ENCODE data around the gene EXOC4. TPM values are rescaled to one million over a fixed set of nuclear protein-coding genes. Genes with fewer than 3 reads are reported as not detected.

EXOC4 gene
- total RNA-seq, 1 experiment from 2014 or later = 71.0 TPM

DNA sequence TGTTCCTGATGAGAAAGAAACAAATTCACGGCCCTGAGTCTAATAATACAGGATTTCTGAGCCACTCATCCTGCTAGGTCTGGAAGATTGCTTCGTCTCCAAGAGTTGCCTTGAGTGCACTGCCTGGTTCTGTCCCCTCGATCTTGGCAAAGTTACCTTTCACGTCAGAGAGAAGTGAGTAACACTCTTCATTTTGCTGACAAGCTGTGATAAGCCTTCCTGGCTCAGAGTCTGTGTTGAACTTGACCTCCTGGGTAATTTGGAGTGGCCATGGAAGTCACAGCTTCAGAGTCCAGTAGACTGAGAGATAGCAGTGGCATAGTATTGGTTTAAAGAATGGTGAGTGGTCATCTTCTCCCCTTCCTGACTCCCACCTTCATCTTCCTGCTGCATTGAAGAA lies 809.6 kb downstream of the EXOC4 start:
- in situ Hi-C loops (cut with HindIII; ENCODE audit: low pct_unique_long_range_greater_than_20kb, low sequenced_read_pairs) = no loop called here
- no TSS peak for BruUV-seq (replicated peaks)
- intact Hi-C loops (cut with micrococcal nuclease; ENCODE audit: unreplicated experiment) = no loop called here
- ChIA-PET POLR2A (no interaction called here), CTCF (no interaction called here)
- DNase-seq (ENCODE audit: low read depth, low spot score) (no peak), ATAC-seq (no peak)
- Histone ChIP-seq H3K36me3 (ENCODE audit: control insufficient read depth, insufficient read depth, low read length) (no peaks in the 10 kb centered on the region), H3K27ac (ENCODE audit: low read length) (no peak overlapping the region), H3K4me1 (ENCODE audit: control insufficient read depth, insufficient read depth, low read length) (no peaks in the 10 kb centered on the region), H3K9me3 (ENCODE audit: control insufficient read depth, insufficient read depth, low read depth, low read length) (no peaks in the 10 kb centered on the region), H3K27me3 (ENCODE audit: control insufficient read depth, insufficient read depth, low read length) (no peaks in the 10 kb centered on the region), H3K4me3 (ENCODE audit: low read depth in 2 of 2, low read length in 2 of 2) (no peak overlapping the region)
- TF ChIP-seq, protein P1, sequence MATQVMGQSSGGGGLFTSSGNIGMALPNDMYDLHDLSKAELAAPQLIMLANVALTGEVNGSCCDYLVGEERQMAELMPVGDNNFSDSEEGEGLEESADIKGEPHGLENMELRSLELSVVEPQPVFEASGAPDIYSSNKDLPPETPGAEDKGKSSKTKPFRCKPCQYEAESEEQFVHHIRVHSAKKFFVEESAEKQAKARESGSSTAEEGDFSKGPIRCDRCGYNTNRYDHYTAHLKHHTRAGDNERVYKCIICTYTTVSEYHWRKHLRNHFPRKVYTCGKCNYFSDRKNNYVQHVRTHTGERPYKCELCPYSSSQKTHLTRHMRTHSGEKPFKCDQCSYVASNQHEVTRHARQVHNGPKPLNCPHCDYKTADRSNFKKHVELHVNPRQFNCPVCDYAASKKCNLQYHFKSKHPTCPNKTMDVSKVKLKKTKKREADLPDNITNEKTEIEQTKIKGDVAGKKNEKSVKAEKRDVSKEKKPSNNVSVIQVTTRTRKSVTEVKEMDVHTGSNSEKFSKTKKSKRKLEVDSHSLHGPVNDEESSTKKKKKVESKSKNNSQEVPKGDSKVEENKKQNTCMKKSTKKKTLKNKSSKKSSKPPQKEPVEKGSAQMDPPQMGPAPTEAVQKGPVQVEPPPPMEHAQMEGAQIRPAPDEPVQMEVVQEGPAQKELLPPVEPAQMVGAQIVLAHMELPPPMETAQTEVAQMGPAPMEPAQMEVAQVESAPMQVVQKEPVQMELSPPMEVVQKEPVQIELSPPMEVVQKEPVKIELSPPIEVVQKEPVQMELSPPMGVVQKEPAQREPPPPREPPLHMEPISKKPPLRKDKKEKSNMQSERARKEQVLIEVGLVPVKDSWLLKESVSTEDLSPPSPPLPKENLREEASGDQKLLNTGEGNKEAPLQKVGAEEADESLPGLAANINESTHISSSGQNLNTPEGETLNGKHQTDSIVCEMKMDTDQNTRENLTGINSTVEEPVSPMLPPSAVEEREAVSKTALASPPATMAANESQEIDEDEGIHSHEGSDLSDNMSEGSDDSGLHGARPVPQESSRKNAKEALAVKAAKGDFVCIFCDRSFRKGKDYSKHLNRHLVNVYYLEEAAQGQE (IDR thresholded peaks at IDR 0.05; ENCODE audit: insufficient read depth in 1 of 2, low read depth in 2 of 2, low read length in 1 of 2) = no peak
- no peak for TF ChIP-seq SIN3A (IDR thresholded peaks at IDR 0.05; ENCODE audit: borderline replicate concordance, insufficient read depth, low read depth, low read length)
- TF ChIP-seq POLR2AphosphoS5 (IDR thresholded peaks at IDR 0.05; ENCODE audit: low read depth, low read length) = no peak
- TF ChIP-seq, protein P2, sequence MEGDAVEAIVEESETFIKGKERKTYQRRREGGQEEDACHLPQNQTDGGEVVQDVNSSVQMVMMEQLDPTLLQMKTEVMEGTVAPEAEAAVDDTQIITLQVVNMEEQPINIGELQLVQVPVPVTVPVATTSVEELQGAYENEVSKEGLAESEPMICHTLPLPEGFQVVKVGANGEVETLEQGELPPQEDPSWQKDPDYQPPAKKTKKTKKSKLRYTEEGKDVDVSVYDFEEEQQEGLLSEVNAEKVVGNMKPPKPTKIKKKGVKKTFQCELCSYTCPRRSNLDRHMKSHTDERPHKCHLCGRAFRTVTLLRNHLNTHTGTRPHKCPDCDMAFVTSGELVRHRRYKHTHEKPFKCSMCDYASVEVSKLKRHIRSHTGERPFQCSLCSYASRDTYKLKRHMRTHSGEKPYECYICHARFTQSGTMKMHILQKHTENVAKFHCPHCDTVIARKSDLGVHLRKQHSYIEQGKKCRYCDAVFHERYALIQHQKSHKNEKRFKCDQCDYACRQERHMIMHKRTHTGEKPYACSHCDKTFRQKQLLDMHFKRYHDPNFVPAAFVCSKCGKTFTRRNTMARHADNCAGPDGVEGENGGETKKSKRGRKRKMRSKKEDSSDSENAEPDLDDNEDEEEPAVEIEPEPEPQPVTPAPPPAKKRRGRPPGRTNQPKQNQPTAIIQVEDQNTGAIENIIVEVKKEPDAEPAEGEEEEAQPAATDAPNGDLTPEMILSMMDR (IDR thresholded peaks at IDR 0.05) = no peak
- no peak for TF ChIP-seq TCF7L2 (IDR thresholded peaks at IDR 0.05; ENCODE audit: low read depth, low read length)

DNA sequence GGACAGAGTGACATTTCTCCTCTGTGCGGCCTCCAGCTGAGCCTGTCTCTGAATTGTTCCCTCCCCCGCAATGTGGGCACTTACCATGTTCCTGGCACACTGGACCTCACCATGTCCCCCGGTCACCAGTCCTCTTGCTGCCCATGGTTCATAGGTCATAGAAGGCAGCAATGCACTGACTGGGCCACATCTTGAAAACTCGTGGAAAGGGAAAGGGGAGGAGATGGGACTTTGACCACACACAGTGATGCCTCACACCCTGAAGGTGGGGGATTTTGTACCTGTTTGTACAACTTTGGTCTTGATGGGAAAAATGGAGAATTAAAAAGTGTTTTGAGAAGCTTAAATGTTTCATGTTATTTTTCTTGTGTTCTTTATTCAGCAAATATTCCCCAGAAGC lies 812.5 kb downstream of the EXOC4 start:
- H3K9me3 ChIP-seq (ENCODE audit: control insufficient read depth, insufficient read depth, low read depth, low read length) = no peaks in the 10 kb centered on the region
- no peak overlapping the region for H3K4me3 ChIP-seq (ENCODE audit: low read depth in 2 of 2, low read length in 2 of 2)
- intact Hi-C loops (cut with micrococcal nuclease; ENCODE audit: unreplicated experiment) (no loop called here), in situ Hi-C loops (cut with HindIII; ENCODE audit: low pct_unique_long_range_greater_than_20kb, low sequenced_read_pairs) (no loop called here)
- H3K4me1 ChIP-seq (ENCODE audit: control insufficient read depth, insufficient read depth, low read length) = no peaks in the 10 kb centered on the region
- ATAC-seq (no peak), DNase-seq (ENCODE audit: low read depth, low spot score) (no peak)
- no peaks in the 10 kb centered on the region for H3K36me3 ChIP-seq (ENCODE audit: control insufficient read depth, insufficient read depth, low read length)
- no peak overlapping the region for H3K27ac ChIP-seq (ENCODE audit: low read length)
- ChIA-PET POLR2A (no interaction called here), CTCF (no interaction called here)
- no TSS peak for BruUV-seq (replicated peaks)
- H3K27me3 ChIP-seq (ENCODE audit: control insufficient read depth, insufficient read depth, low read length) = no peaks in the 10 kb centered on the region
- TF ChIP-seq TCF7L2 (IDR thresholded peaks at IDR 0.05; ENCODE audit: low read depth, low read length) (no peak), POLR2AphosphoS5 (IDR thresholded peaks at IDR 0.05; ENCODE audit: low read depth, low read length) (no peak), SIN3A (IDR thresholded peaks at IDR 0.05; ENCODE audit: borderline replicate concordance, insufficient read depth, low read depth, low read length) (no peak)
- TF ChIP-seq, protein P1 (IDR thresholded peaks at IDR 0.05; ENCODE audit: insufficient read depth in 1 of 2, low read depth in 2 of 2, low read length in 1 of 2) = no peak
- TF ChIP-seq, protein P2 (IDR thresholded peaks at IDR 0.05) = no peak

Data from Panc1 (cell line).